Measurements from ENCODE around the gene DENND4B. TPM values are rescaled to one million over a fixed set of nuclear protein-coding genes. Genes with fewer than 3 reads are reported as not detected.
A peak's percentile ranks its signal among the peaks of the same experiment; 100 is the strongest.

Gene DENND4B
- total and polyA plus RNA-seq, 10 of the 15 experiments (the other 5 are each of a cell fraction or from before 2014, with no cell fraction given): 12.0 to 74.8 (median 22.7) TPM

- 1% methylated on average over 9 of the region's 9 CpGs for WGBS (ENCODE audit: insufficient coverage, insufficient replicate concordance, low lambda C conversion rate, missing lambda C conversion rate)
- CTCF ChIA-PET: interaction anchor here (1.4 to 1.8 kb wide), 3 partner anchors 13 to 481 kb away, joined by 3 to 13 read pairs (median 4); partner anchors contain the start of gene JTB
- H3K79me2 ChIP-seq (ENCODE audit: control insufficient read depth, insufficient read depth, low read length): peaks cover 25% of the 10 kb centered on the region
- no peak overlapping the region for H2AFZ ChIP-seq (ENCODE audit: control insufficient read depth, low read depth, low read length)
- peak overlapping the region; percentile 98 for H3K9ac ChIP-seq (ENCODE audit: control insufficient read depth, insufficient read depth, low read length)
- H3K9me3 ChIP-seq (replicated peaks; ENCODE audit: control insufficient read depth, insufficient read depth, low read length): no peaks in the 10 kb centered on the region
- H4K20me1 ChIP-seq (ENCODE audit: control insufficient read depth, insufficient read depth): no peaks in the 10 kb centered on the region
- SMC1A ChIA-PET (ENCODE audit: uncharacterized antibody, unreplicated experiment): interaction anchor here (0.5 to 1.9 kb wide), 10 partner anchors 17 to 236 kb away, joined by 3 to 5 read pairs (median 4); no protein-coding TSS in a partner anchor
- intact Hi-C loops (cut with micrococcal nuclease; ENCODE audit: unreplicated experiment): loop anchor here (2.0 to 5.0 kb wide), 2 partner anchors 191 to 282 kb away; partner anchors contain the start of gene HAX1
- no peak for TF ChIP-seq NR2C1 (IDR thresholded peaks at IDR 0.05)
- no peak for TF ChIP-seq ZBTB11 (CRISPR knock-in tag; IDR thresholded peaks at IDR 0.05)
- TF ChIP-seq NFIC (IDR thresholded peaks at IDR 0.05; ENCODE audit: low read depth, low read length): 0 out of 2 replicates have a peak, but pooled peaks have one; percentile 14
- TF ChIP-seq MTA3 (IDR thresholded peaks at IDR 0.05; ENCODE audit: borderline replicate concordance, low read length): 0 out of 2 replicates have a peak, but pooled peaks have one; percentile 69
- no peaks in the 10 kb centered on the region for H3K27me3 ChIP-seq (replicated peaks in 1 of 2; ENCODE audit: control insufficient read depth in 2 of 2, insufficient read depth in 2 of 2, low read length in 1 of 2)
- BruUV-seq (replicated peaks): no TSS peak
- peak overlapping the region; percentile 96 for H3K27ac ChIP-seq (ENCODE audit: control insufficient read depth, insufficient read depth)
- no peak for FAIRE-seq
- no peak for ATAC-seq
- H3K36me3 ChIP-seq (ENCODE audit: control insufficient read depth in 2 of 2, insufficient read depth in 2 of 2, low read length in 1 of 2): peaks cover 0 to 16% of the 10 kb centered on the region in 2 experiments; a peak in 3 of 4 replicates
- in situ Hi-C loops (cut with MboI): loop anchor here (5.0 to 10.0 kb wide), 2 partner anchors 281 to 486 kb away; partner anchors contain the start of gene HAX1
- peak overlapping the region; percentile 86 for H3K4me3 ChIP-seq
- RAD21 ChIA-PET (ENCODE audit: unreplicated experiment): interaction anchor here (0.9 to 2.3 kb wide), 4 partner anchors 13 to 194 kb away, joined by 3 to 10 read pairs (median 4); partner anchors contain the start of gene CREB3L4
- no peak for DNase-seq (ENCODE audit: low read depth, low spot score)
- H3K4me2 ChIP-seq (ENCODE audit: control insufficient read depth, insufficient read depth): peak overlapping the region; percentile 89
- POLR2A ChIA-PET: interaction anchor here (0.9 to 3.8 kb wide), 14 partner anchors 9 to 261 kb away, joined by 3 to 26 read pairs (median 4); partner anchors contain the start of genes DENND4B, JTB and SLC39A1
- H3K4me1 ChIP-seq (ENCODE audit: control insufficient read depth, insufficient read depth, low read length): peaks cover 9% of the 10 kb centered on the region
Measured at GRCh38 chr1:153991151-153991630, 44.7 kb upstream of the DENND4B start.

Measured in GM12878 (cell line).